ENCODE data around the gene GSTT4. TPM values are rescaled to one million over a fixed set of nuclear protein-coding genes. Genes with fewer than 3 reads are reported as not detected.
"Not testable (repeated sequence)": the region's sequence is repeated elsewhere in the genome, so short reads cannot be mapped to it uniquely, and the experiment has no call there.

The GSTT4 gene
- total RNA-seq, 1 experiment from 2014 or later: not detected

DNA sequence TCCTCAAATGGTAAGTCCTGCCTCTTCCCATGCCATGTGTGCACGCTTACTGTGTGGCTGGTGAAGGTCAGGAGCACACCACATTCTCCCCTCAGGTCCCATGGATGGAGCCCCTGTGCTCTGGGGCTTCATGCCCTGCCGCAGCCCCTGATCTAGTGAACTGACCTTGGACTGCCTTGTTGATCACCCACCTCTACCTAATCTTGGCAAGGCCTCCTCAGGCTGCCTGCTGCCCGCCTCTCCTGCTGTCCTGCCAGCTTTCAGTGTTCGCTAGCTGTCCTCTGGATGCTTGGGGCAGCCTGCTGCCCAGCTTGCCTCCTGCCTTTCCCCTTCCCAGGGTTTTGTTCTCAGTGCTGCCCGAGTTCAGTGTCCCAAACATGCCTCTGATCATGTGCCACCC, 44.0 kb upstream of the GSTT4 start:
- intact Hi-C loops (cut with micrococcal nuclease; ENCODE audit: unreplicated experiment): no loop called here
- Histone ChIP-seq H3F3A (ENCODE audit: insufficient read depth, low read depth) (no peaks in the 10 kb centered on the region), H3K79me2 (ENCODE audit: low read depth) (no peaks in the 10 kb centered on the region), H3K4me2 (no peak overlapping the region), H3K4me3 (no peak overlapping the region), H3K9me2 (ENCODE audit: insufficient read depth) (no peaks in the 10 kb centered on the region), H3K36me3 (ENCODE audit: low read depth) (no peaks in the 10 kb centered on the region), H2AFZ (no peak overlapping the region), H3K27ac (no peak overlapping the region), H4K20me1 (ENCODE audit: insufficient read depth) (no peaks in the 10 kb centered on the region), H3K9me3 (ENCODE audit: insufficient read depth, low read depth) (no peaks in the 10 kb centered on the region), H3K4me1 (replicated peaks; ENCODE audit: insufficient read depth) (no peaks in the 10 kb centered on the region), H3K27me3 (ENCODE audit: insufficient read depth, low read depth) (no peaks in the 10 kb centered on the region)
- CTCF ChIA-PET: no interaction called here
- BruUV-seq (replicated peaks): no TSS peak
- no peak for DNase-seq
- TF ChIP-seq, protein P1, sequence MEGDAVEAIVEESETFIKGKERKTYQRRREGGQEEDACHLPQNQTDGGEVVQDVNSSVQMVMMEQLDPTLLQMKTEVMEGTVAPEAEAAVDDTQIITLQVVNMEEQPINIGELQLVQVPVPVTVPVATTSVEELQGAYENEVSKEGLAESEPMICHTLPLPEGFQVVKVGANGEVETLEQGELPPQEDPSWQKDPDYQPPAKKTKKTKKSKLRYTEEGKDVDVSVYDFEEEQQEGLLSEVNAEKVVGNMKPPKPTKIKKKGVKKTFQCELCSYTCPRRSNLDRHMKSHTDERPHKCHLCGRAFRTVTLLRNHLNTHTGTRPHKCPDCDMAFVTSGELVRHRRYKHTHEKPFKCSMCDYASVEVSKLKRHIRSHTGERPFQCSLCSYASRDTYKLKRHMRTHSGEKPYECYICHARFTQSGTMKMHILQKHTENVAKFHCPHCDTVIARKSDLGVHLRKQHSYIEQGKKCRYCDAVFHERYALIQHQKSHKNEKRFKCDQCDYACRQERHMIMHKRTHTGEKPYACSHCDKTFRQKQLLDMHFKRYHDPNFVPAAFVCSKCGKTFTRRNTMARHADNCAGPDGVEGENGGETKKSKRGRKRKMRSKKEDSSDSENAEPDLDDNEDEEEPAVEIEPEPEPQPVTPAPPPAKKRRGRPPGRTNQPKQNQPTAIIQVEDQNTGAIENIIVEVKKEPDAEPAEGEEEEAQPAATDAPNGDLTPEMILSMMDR (conservative IDR thresholded peaks at IDR 0.05): no peak
- no peak for TF ChIP-seq EZH2 (IDR thresholded peaks at IDR 0.05; ENCODE audit: low read depth)
- POLR2A ChIA-PET (ENCODE audit: unreplicated experiment): no interaction called here

DNA sequence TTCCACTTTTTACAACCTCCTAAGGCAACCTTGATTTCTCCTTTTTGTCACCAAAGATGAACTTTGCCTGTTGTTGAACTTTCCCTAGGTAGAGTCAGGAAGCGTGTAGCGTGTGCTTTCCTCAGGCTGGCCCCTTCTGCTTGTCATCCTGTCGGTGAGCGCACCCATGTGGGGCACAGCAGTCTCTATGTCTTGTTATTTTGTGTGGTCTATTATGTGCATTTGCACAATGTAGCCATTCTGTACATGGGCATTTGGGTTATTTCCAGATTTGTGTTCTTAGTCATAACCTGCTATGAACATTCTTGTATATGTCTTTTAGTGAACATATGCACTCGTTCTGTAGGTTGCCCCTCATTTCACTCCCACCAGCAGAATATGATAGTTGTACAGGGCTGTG, 40.8 kb upstream of the GSTT4 start:
- no peak overlapping the region for H2AFZ ChIP-seq
- no peaks in the 10 kb centered on the region for H4K20me1 ChIP-seq (ENCODE audit: insufficient read depth)
- no peak overlapping the region for H3K4me3 ChIP-seq
- BruUV-seq (replicated peaks): no TSS peak
- POLR2A ChIA-PET (ENCODE audit: unreplicated experiment): no interaction called here
- TF ChIP-seq EZH2 (IDR thresholded peaks at IDR 0.05; ENCODE audit: low read depth): no peak
- TF ChIP-seq, protein P1 (conservative IDR thresholded peaks at IDR 0.05): no peak
- no peaks in the 10 kb centered on the region for H3K9me2 ChIP-seq (ENCODE audit: insufficient read depth)
- H3K9me3 ChIP-seq (ENCODE audit: insufficient read depth, low read depth): no peaks in the 10 kb centered on the region
- no peak overlapping the region for H3K4me2 ChIP-seq
- no peaks in the 10 kb centered on the region for H3K79me2 ChIP-seq (ENCODE audit: low read depth)
- DNase-seq: no peak
- intact Hi-C loops (cut with micrococcal nuclease; ENCODE audit: unreplicated experiment): no loop called here
- H3K36me3 ChIP-seq (ENCODE audit: low read depth): no peaks in the 10 kb centered on the region
- no peaks in the 10 kb centered on the region for H3K4me1 ChIP-seq (replicated peaks; ENCODE audit: insufficient read depth)
- no peak overlapping the region for H3K27ac ChIP-seq
- no peaks in the 10 kb centered on the region for H3F3A ChIP-seq (ENCODE audit: insufficient read depth, low read depth)
- CTCF ChIA-PET: no interaction called here
- no peaks in the 10 kb centered on the region for H3K27me3 ChIP-seq (ENCODE audit: insufficient read depth, low read depth)

DNA sequence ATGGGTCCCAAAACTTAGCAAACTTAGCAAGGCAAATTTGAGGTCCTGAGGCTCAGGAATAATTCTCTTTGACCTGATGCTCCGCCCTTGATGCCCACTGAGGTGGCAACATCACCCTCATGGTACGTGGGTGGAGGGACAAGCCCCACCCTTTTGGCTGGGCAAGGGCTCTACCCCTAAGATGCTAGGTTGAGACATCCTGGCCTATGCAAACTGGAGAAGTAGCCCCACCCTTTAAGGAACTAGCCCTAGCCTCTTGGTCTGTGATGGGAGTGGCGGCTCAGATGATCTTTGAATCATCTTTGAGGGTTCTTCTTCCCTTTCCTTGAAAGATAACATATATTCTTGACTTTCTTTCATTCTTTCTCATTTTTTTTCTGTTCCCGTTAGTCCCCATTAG, 38.7 kb upstream of the GSTT4 start:
- H3K79me2 ChIP-seq (ENCODE audit: low read depth): no peaks in the 10 kb centered on the region
- no peaks in the 10 kb centered on the region for H3K9me3 ChIP-seq (ENCODE audit: insufficient read depth, low read depth)
- no peaks in the 10 kb centered on the region for H3K9me2 ChIP-seq (ENCODE audit: insufficient read depth)
- no peak for DNase-seq
- no peaks in the 10 kb centered on the region for H3F3A ChIP-seq (ENCODE audit: insufficient read depth, low read depth)
- no peak for TF ChIP-seq EZH2 (IDR thresholded peaks at IDR 0.05; ENCODE audit: low read depth)
- TF ChIP-seq, protein P1 (conservative IDR thresholded peaks at IDR 0.05): no peak
- CTCF ChIA-PET: no interaction called here
- POLR2A ChIA-PET (ENCODE audit: unreplicated experiment): no interaction called here
- no peaks in the 10 kb centered on the region for H3K4me1 ChIP-seq (replicated peaks; ENCODE audit: insufficient read depth)
- no peak overlapping the region for H3K4me2 ChIP-seq
- no peak overlapping the region for H2AFZ ChIP-seq
- H4K20me1 ChIP-seq (ENCODE audit: insufficient read depth): no peaks in the 10 kb centered on the region
- H3K4me3 ChIP-seq: no peak overlapping the region
- H3K27ac ChIP-seq: no peak overlapping the region
- H3K36me3 ChIP-seq (ENCODE audit: low read depth): no peaks in the 10 kb centered on the region
- intact Hi-C loops (cut with micrococcal nuclease; ENCODE audit: unreplicated experiment): no loop called here
- BruUV-seq (replicated peaks): no TSS peak
- no peaks in the 10 kb centered on the region for H3K27me3 ChIP-seq (ENCODE audit: insufficient read depth, low read depth)

DNA sequence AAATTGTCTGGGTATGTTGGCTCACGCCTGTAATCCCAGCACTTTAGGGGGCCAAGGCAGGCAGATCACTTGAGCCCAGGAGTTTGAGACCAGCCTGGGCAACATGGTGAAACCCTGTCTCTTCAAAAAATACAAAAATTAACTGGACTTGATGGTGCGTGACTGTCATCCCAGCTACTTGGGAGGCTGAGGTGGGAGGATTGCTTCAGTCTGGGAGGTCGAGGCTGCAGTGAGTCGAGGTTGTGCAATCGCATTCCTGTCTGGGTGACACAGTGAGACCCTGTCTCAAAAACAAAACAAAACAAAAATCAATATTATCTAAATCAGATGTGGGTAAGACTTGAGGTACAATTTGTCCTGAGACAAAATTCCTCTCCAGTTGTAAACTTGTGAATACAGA, 38.2 kb upstream of the GSTT4 start:
- H3K36me3 ChIP-seq (ENCODE audit: low read depth); H3K4me2 ChIP-seq; H3K27ac ChIP-seq; POLR2A ChIA-PET (ENCODE audit: unreplicated experiment); H3K27me3 ChIP-seq (ENCODE audit: insufficient read depth, low read depth); intact Hi-C loops (cut with micrococcal nuclease; ENCODE audit: unreplicated experiment); H3K9me3 ChIP-seq (ENCODE audit: insufficient read depth, low read depth); H3K9me2 ChIP-seq (ENCODE audit: insufficient read depth); H3K4me1 ChIP-seq (replicated peaks; ENCODE audit: insufficient read depth); DNase-seq; H3F3A ChIP-seq (ENCODE audit: insufficient read depth, low read depth); H2AFZ ChIP-seq; BruUV-seq (replicated peaks); H3K79me2 ChIP-seq (ENCODE audit: low read depth); H3K4me3 ChIP-seq; H4K20me1 ChIP-seq (ENCODE audit: insufficient read depth); CTCF ChIA-PET: not testable (repeated sequence)

Measured in PC-9 (cell line).